NCI-H82 (cell line): ENCODE measurements around the gene ADAMTS16.
A peak's percentile ranks its signal among the peaks of the same experiment; 100 is the strongest.
"Not testable (repeated sequence)": the region's sequence is repeated elsewhere in the genome, so short reads cannot be mapped to it uniquely, and the experiment has no call there.

Experiments used
- DNase-seq: peaks from one replicate; lab custom pipeline; 2025; lab: John Stamatoyannopoulos, UW

Gene ADAMTS16, protein sequence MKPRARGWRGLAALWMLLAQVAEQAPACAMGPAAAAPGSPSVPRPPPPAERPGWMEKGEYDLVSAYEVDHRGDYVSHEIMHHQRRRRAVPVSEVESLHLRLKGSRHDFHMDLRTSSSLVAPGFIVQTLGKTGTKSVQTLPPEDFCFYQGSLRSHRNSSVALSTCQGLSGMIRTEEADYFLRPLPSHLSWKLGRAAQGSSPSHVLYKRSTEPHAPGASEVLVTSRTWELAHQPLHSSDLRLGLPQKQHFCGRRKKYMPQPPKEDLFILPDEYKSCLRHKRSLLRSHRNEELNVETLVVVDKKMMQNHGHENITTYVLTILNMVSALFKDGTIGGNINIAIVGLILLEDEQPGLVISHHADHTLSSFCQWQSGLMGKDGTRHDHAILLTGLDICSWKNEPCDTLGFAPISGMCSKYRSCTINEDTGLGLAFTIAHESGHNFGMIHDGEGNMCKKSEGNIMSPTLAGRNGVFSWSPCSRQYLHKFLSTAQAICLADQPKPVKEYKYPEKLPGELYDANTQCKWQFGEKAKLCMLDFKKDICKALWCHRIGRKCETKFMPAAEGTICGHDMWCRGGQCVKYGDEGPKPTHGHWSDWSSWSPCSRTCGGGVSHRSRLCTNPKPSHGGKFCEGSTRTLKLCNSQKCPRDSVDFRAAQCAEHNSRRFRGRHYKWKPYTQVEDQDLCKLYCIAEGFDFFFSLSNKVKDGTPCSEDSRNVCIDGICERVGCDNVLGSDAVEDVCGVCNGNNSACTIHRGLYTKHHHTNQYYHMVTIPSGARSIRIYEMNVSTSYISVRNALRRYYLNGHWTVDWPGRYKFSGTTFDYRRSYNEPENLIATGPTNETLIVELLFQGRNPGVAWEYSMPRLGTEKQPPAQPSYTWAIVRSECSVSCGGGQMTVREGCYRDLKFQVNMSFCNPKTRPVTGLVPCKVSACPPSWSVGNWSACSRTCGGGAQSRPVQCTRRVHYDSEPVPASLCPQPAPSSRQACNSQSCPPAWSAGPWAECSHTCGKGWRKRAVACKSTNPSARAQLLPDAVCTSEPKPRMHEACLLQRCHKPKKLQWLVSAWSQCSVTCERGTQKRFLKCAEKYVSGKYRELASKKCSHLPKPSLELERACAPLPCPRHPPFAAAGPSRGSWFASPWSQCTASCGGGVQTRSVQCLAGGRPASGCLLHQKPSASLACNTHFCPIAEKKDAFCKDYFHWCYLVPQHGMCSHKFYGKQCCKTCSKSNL

DNA sequence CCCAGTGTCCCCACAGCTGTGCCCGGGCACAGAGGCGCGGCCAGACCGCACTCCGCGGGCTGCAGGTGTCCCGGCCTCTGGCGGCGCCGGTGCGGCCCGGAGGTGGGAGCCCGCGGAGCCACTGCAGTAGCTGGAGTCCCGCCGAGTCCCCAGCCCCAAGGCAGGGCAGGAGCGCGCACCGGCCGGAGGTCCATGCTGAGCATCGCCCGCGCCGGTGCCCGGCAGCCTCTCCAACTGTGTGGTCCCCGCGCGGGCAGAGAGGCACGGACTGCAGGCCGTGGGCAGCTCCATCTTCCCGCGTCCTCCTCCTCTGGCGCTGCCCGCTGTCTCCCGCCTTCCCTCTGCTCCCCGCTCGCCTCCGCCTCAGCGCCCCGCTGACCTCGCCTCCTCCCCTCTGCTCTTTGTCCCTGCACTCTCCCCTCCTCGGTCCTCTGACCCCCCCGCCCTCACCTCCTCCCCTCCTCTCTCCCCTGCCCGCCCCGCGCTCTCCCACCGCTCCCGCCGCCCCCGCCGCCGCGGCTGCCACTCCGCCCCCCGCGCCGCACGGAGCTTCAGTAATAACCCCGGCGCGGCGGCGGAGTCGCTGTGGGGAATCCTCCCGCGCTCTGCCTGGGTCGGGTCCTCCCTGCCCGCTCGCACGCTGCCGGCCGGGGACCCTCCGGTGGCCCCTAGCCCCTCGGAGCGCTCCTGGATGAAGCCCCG lies at the start of gene ADAMTS16:
ADAMTS16 (plus strand) TSS at position 554 of the 702 bp plus-strand sequence; CDS start at position 692, 138 bp downstream.
- DNase-seq, result peak; percentile 4

DNA sequence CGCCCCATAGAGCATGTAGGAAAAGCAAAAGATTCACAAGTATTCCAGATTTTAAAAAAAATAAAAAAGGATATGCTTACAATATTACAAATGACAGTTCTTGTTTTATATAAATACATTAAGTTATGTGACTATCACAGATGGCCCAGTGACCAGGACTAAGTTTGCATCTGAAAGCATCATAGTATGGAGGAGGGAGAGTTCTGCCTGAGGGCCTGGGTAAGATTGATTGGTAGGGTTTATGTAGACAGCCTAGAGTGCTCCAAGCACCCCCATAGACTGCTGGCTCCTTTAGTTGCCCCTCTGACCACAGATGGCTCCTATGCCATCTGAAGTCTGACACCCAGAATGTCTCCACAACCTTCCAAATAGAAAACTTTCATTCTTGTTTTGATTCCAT lies 48.0 kb upstream of the ADAMTS16 start:
- DNase-seq, result no peak

DNA sequence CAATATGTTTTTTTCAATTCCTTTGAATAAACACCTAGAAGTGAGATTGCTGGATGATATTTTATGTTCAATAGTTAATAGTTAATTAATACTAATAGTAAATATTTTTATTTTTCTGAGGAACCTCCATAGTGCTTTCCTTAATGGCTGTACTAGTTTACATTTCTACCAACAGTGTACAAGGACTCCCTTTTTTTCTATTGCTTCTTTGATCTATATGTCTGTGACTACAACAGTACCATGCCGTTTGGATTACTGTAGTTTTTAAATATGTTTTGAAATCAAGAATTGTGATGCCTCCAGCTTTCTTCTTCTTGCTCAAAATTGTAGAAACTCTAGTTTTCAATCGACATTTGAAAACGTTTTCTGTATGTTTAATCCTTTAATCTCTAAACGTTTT lies 39.5 kb upstream of the ADAMTS16 start:
- no peak for DNase-seq

DNA sequence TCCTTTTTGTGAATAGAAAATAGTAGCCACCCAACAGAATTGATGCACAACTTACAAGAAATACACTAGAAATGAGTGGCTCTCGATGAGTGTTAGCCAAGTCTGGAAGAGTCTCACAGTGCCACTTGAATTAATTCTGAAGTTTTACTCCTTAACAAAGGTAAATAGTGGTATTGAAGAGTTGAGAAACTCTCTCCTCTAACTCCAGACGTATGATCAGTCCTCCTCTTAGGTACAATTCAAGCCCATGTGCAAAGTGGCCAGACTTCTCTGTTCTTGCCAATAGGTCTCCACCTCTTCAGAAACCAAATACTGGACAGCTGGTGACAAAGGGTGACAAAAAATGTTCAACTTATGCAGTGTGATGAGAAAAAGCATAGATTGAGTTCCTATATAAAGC lies 38.5 kb upstream of the ADAMTS16 start:
- no peak for DNase-seq

DNA sequence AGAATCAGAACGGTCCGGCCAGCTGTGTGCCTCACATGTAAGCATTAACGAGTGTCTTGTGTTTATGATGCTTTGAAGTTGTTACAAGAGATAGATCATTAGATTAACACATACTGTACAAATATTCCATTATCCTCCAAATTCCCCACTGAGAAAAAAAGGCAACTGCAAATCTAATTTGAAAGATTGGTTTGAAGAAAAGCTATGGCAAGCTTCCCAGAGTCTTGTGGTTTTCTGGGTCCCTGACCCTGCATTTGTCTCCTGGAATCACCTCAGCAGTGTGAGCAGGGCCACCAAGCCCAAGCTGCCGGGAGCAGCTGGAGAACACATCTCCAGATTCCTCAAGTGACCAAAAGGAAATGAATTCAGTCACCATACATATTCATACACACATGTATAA lies 36.9 kb upstream of the ADAMTS16 start:
- no peak for DNase-seq

DNA sequence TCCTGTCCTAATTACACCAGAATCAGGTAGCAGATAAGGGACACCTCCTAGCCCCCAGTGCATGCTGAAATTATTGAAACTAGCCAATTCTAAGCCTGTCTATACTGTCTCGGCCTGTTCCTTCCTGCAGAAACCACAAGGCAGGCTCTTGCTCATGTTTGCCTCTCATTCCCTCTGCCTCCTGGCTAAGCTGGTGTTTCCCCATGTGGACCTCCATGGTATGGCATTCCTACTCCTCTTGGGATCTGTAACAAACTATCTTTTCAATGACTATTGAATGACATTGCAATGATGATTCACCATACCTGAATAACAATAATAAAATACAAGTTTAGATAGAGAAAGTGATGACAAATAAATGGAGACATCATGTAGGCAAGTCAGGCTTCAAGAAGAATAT lies 35.6 kb upstream of the ADAMTS16 start:
- DNase-seq, result no peak

DNA sequence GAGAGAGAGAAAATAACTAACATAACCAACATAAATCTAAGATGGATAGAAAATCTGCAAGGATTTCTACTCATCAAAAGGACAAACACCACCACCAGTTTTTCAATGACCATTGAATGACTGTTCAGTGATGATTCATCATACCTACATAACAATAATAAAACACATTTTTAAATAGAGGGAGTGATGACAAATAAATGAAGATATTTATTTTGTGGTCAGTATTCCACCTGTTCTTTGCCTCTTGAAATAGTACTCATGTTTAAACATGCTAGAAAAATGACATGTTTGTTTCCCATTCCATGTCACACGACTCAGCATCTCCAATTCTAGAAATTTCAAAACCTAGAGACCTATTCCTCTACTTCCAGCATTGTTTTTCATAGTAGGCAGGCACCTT lies 34.6 kb upstream of the ADAMTS16 start:
- DNase-seq, result no peak

DNA sequence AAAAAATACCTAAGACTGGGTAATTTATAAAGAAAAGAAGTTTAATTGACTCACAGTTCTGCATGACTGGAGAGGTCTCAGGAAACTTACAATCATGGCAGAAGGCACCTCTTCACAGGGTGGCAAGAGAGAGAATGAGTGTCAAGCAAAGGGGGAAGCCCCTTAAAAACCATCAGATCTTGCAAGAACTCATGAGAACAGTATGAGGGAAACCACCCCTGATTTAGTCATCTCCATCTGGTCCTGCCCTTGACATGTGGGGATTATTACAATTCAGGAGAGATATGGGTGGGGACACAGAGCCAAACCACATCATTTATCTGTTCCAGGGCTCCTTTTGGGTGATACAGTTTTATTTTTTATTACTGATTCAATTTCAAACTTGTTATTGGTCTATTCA lies 23.2 kb upstream of the ADAMTS16 start:
- no peak for DNase-seq

DNA sequence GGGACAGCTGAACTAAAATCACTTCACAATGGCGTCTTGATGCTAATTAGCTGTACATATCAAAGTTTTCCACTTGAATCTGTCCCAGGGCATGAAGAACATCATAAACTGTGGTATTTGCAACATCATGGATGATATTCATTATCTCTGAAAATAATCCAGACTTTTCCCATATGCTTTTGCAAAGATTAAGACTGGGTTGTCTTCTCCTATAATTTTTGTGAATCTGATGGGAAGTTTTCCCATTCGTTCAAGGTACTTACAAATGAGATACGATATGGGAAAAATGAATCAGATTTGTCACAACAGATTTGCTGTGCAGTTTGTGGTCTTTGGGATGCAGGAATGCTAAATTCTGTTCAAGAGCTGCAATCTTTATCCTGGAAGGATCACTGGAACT lies 17.4 kb upstream of the ADAMTS16 start:
- no peak for DNase-seq

DNA sequence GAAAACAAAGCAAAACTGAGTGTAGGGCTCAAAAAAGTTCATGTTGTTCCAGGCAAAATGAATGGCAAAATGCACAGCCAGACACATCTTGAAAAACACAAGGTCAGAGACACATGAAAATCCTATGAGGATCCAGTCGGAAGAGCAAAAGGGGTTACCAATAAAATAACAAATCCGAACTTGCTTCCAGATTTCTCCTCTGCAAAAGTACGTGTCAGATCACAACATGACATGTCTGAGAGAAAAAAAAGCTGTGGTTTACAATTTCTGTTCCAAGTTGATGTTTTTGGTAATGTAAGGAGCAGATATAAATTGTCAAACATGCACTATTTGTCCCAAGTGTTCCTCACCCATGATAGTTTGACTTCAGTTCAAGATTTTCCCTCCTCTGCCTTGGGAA lies 15.9 kb upstream of the ADAMTS16 start:
- no peak for DNase-seq

DNA sequence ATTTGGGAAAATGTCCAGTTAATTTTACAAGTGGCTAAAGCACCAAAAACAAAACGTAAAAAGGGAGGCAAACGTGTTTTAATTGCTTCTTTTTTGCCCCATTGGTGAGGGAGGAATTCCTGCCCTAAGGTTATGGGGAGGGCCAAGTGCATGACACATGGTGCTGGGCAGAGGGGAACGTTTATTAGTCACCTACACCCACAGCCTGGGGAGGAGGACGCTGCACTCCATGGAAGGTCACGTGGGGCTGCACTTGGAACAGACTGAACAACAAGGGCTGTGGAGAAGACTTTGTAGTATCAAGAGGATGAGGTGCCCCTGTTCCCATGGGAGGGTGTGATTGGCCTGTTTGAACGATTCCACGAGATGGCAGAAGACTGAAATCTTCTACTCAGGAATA lies 13.7 kb upstream of the ADAMTS16 start:
- DNase-seq, result no peak

DNA sequence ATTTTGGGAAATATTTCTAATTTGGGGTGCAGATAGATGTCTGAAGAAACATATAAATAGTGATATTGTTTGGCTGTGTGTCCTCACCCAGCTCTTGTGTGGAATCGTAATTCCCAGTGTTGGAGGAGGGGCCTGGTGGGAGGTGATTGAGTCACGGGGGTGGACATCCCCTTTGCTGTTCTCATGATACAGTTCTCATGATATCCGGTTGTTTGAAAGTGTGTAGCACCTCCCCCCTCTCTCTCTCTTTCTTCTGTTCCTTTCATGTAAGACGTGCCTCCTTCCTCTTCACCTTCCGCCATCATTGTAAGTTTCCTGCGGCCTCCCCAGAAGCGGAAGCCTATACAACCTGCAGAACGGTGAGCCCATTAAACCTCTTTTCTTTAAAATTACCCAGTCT lies 11.4 kb upstream of the ADAMTS16 start:
- no peak for DNase-seq

DNA sequence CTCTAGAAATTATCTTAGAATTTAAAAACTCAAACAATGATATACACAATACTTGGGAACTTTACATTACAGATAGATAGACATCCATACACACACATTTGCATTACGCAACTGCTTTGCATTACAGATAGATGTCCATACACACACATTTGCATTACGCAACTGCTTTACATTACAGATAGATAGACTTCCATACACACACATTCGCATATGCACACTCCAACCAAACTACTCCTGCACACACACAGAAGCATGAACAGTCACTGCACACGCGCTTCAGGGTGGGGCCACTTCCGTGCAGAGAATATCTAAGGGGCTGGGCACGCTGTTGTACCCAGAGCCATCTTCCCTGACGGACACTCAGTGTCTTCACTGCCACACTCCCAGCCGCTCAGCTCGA lies 7.9 kb upstream of the ADAMTS16 start:
- no peak for DNase-seq

DNA sequence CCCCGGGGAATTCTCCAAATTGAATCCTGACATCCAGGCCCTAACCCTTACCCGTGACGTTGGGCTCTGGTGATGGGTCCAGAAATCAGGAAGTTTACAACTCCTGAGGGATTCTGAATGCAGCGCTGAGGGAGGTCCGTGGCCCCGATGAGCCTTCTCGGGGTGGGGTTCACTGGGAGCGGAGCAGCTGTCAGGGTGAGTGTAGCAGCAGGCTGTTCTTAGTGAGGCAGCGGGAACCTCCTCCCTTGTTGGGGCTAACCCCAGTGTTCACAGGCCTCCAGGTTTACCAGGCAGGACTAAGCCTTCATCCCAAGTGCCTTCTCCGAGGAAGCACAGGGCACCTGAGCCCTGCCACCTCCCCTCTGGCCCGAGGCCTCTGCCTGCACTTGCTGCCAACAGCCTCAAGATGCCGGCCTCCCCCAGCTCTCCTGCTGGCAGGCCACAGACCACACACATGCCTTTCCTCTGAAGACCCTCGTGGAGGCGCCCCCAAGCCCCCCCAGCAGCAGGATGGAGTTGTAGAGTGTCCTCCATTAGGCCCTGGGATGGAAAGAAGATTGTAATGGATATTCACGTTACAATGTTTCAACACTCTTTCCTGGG lies 7.3 kb upstream of the ADAMTS16 start:
- DNase-seq, result no peak

DNA sequence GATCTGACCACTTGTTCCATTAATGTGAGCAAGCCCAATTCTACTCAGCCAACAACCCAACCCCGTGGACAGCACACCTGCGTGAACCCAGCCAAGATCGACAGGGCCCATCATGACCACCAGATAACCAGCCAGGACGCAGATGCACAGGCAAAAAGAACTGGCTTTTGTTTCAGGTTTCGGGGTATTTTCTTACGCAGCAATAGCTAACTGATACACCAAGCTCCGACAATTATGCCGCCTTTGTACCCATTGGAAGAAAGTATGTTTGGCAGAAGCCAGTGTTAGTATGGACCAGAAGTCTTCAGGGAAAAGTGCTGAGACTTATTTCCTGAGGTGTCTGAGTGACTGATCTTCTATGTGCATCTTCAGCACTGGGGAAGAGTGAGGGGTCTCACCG lies 6.0 kb upstream of the ADAMTS16 start:
- DNase-seq, result no peak

DNA sequence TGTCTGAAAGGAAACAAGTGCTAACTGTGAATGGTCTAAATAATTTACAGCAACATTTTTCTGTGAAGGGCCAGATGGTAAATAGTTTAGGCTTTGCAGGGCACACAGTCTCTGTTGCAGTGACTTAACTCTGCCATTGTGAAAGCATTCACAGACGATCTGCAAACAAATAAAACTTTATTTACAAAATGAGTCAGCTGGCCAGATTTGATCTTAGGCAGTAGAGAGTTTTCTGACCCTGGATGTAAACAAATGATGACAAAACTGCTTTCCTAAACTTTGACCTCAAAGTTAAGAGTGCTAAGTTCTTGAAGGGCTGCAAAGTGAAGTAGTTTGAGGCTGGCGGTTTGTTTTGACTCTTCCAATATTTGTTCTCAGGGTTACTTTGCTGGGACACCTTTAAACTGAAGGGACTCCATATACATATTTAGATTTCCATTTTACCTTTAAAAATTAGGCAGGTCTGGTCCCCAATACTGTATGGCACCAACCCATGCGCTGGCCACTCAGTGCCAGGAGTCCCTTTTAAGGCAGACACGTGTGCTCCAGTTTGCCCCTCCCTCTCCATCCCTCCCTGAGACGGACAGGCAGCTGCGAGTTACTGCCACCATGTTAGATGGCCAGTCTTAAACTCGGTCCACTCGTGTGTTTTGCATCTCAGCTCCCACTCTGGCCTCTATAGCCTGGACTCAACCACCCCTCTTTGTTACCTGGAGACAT lies 4.0 kb upstream of the ADAMTS16 start:
- DNase-seq, result no peak

DNA sequence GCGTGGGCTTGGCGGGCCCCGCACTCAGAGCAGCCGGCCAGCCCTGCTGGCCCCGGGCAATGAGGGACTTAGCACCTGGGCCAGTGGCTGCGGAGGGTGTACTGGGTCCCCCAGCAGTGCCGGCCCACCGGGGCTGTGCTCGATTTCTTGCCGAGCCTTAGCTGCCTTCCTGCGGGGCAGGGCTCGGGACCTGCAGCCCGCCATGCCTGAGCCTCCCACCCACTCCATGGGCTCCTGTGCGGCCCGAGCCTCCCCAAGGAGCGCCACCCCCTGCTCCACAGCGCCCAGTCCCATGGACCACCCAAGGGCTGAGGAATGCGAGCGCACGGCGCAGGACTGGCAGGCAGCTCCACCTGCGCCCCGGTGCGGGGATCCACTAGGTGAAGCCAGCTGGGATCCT lies 2.3 kb upstream of the ADAMTS16 start:
- not testable (repeated sequence) for DNase-seq

DNA sequence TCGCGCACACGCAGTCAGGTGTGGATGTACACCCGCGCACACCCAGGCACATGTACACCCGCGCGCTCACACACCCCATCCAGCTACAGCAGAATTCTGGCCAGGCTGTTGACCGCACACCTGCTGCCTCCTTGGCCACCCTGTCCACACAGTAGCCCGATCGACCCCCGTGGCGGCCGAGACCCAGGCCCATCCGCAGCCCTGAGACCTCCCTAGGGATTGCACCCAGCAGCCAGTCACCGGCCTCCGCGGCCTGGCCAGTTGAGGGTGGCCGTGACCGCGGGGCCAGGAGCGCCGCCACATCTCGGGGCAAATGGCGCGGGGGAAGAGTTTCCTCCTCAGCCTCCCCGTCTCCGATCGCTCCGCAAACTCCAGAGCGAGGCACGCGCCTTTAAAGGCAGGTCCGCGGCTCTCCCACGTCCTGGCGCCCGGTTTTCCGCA lies 774 bp upstream of the ADAMTS16 start:
- no peak for DNase-seq

DNA sequence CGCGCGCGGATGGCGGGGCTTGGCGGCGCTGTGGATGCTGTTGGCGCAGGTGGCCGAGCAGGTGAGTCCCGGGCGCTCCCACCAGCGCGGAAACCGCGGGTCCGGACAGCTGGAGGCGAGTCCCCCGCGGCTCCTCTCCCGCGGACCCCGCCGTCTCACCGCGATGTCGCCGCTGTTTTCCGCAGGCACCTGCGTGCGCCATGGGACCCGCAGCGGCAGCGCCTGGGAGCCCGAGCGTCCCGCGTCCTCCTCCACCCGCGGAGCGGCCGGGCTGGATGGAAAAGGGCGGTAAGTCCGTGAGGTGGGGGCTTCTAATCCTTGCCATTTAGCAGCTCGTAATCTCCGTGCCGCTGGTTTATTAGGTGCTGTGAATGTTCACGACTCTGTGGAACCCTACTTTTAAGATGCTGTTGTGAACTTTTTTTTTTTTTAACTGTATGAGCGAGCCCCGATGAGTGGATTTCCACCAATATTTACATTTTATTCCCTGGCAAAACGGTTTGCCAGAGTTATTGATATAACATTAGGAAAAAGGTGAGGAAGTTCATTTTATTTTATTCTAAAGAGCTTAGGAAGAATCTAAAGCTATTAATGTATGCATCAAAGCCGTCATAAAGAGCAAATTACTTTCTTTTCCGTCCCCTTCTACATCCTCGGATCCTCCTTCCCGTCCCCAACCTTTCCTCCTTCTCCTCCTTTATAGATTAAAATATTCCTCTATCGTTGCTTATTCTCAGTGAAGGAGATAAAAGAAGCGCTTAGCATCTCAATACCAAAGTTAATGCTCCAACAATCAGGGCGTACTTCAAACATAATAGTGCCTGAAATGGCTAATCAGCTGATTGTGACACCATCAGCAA lies 579 bp downstream of the ADAMTS16 start:
- DNase-seq, result peak; percentile 11

DNA sequence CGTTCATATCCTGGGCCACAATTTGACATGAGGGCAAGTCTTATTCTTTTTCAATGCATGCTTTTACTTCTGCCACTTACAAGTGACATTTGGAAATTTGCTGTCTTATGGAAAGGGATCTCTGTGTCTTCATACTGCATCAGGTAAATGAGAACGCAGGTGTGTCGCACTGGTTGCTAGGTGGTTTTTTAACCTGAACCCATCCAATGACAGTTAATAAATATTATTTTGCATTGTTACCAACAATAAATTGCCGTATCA lies 1.1 kb downstream of the ADAMTS16 start:
- no peak for DNase-seq
